Gastroesophageal sphincter (tissue), 4 donors: ENCODE measurements around the gene TIMP4. TPM values are rescaled to one million over a fixed set of nuclear protein-coding genes. Genes with fewer than 3 reads are reported as not detected.

Source experiments
- ATAC-seq: fragments of 150-250 bp; one replicate; pipeline ENCODE4 v1.9.1; 2016; ENCODE audit warnings: mild to moderate bottlenecking, moderate library complexity
- H3K27ac ChIP-seq, 4 donors: fragments of 200-600 bp; sonication (generic) in 3 of 4; 1 replicate in 3 of 4; 2 replicates in 1 of 4; pipeline ENCODE4 v1.5.1; 2016 to 2019
- H3K27me3 ChIP-seq: fragments of 200-600 bp; sonication (generic); one replicate; pipeline ENCODE4 v1.5.1; 2019
- H3K36me3 ChIP-seq, 2 donors: fragments of 200-600 bp; sonication (generic); one replicate each; pipeline ENCODE4 v1.5.1; 2019; ENCODE audit warnings: control low read depth in 1 of 2
- H3K4me1 ChIP-seq, 3 donors: fragments of 200-600 bp; sonication (generic); 1 replicate in 2 of 3; 2 replicates in 1 of 3; pipeline ENCODE4 v1.5.1; 2016 to 2019; ENCODE audit warnings: control low read depth in 2 of 3
- H3K4me3 ChIP-seq, 2 donors: fragments of 200-600 bp; sonication (generic); one replicate each; pipeline ENCODE4 v1.5.1; 2019; ENCODE audit warnings: mild to moderate bottlenecking in 1 of 2, moderate library complexity in 1 of 2
- H3K9me3 ChIP-seq, 3 donors: fragments of 200-600 bp; sonication (generic); one replicate each; pipeline ENCODE4 v1.5.1; 2017 to 2019; ENCODE audit warnings: control low read depth in 2 of 3
- EP300 ChIP-seq: sonication (generic); formaldehyde crosslinking; IDR thresholded peaks from one replicate; pipeline ENCODE4 v1.6.1; 2017; ENCODE audit warnings: antibody characterized with exemption, mild to moderate bottlenecking
- POLR2A ChIP-seq, 2 donors: fragments of 450-650 bp; IDR thresholded peaks; one replicate each; pipeline ENCODE4 v1.6.1; 2017; ENCODE audit warnings: antibody characterized with exemption in 2 of 2, mild to moderate bottlenecking in 2 of 2, moderate library complexity in 1 of 2
- POLR2AphosphoS5 ChIP-seq: sonication (generic); formaldehyde crosslinking; IDR thresholded peaks from one replicate; pipeline ENCODE4 v1.6.1; 2017; ENCODE audit warnings: antibody characterized with exemption
- WGBS, 2 donors: methylation state at CpG; one replicate each; pipeline ENCODE4 v1.1.5; 2018; ENCODE audit warnings: low coverage in 1 of 2; 5-methylcytosine and 5-hydroxymethylcytosine counted together
- total RNA-seq, 4 donors: library from RNA; depleted of rRNA; stranded (reverse); fragments of >200 nt; gene quantifications; one replicate each; pipeline ENCODE4 v1.1.0, GENCODE V29; 2016
- TF ChIP-seq, protein P1 (sequence below), 4 experiments: fragments of 200-600 bp in 2 of 4; fragments of 450-650 bp in 2 of 4; sonication (generic) in 1 of 4; IDR thresholded peaks; one replicate each; pipeline ENCODE4 v1.5.1; 2017 to 2019; ENCODE audit warnings: antibody characterized with exemption in 4 of 4, mild to moderate bottlenecking in 2 of 4, moderate library complexity in 2 of 4

The TIMP4 gene
- total RNA-seq, 4 donors from 2014 or later, result 16.5 to 35.1 (median 29.2) TPM

DNA sequence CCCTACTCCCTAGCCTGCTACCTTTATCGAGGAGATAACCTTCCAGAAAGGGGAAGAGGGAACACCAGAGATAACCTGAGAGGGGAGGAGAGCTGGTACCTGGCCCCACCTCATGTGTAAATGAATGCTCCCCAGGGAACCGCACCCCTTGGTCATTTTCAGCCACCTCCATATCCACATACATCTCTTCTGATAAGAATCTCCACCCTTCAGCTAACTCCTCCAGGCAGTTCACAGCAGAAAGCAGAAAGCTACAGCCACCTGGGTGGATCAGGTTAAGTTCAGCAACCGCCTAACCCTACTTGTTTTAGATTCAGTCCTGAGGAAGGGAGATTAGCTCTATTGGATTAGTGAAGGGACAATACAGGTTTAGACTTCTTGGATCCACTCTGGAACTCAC is 38.0 kb upstream of the TIMP4 start:
- TF ChIP-seq POLR2A (IDR thresholded peaks at IDR 0.05) (no peak), POLR2AphosphoS5 (no peak), EP300 (no peak)
- TF ChIP-seq, protein P1, sequence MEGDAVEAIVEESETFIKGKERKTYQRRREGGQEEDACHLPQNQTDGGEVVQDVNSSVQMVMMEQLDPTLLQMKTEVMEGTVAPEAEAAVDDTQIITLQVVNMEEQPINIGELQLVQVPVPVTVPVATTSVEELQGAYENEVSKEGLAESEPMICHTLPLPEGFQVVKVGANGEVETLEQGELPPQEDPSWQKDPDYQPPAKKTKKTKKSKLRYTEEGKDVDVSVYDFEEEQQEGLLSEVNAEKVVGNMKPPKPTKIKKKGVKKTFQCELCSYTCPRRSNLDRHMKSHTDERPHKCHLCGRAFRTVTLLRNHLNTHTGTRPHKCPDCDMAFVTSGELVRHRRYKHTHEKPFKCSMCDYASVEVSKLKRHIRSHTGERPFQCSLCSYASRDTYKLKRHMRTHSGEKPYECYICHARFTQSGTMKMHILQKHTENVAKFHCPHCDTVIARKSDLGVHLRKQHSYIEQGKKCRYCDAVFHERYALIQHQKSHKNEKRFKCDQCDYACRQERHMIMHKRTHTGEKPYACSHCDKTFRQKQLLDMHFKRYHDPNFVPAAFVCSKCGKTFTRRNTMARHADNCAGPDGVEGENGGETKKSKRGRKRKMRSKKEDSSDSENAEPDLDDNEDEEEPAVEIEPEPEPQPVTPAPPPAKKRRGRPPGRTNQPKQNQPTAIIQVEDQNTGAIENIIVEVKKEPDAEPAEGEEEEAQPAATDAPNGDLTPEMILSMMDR (IDR thresholded peaks at IDR 0.05), result no peak
- H3K4me3 ChIP-seq, result no peak overlapping the region
- H3K4me1 ChIP-seq, result peaks cover 6 to 26% (median 6%) of the 10 kb centered on the region in 3 donors
- H3K9me3 ChIP-seq, result no peaks in the 10 kb centered on the region
- H3K27ac ChIP-seq, result no peak overlapping the region
- H3K27me3 ChIP-seq, result no peaks in the 10 kb centered on the region
- ATAC-seq, result no peak
- no peaks in the 10 kb centered on the region for H3K36me3 ChIP-seq
- 100% methylated on average over 2 to 3 of the region's 3 CpGs for WGBS, 2 donors

DNA sequence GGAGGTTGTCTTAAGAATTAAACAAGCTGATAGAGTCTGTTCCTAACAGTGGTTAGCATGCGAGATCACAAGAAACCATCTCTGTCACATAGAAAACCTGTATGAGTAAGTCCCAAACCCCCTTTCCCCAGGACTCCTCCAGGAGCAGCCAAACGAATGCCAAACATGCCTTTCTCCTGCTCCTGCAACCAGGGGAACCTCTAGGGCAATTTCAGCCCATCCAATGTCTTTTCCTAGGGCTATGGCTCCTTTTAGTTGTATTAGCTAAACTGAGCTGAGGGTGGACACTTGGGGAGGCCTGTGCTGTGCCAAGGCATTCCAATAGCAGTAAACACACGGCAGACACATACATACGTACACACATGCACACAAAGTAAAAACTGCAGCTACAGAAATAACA is 36.5 kb upstream of the TIMP4 start:
- TF ChIP-seq POLR2A (IDR thresholded peaks at IDR 0.05) (no peak), POLR2AphosphoS5 (no peak), EP300 (no peak)
- TF ChIP-seq, protein P1 (IDR thresholded peaks at IDR 0.05), result no peak

DNA sequence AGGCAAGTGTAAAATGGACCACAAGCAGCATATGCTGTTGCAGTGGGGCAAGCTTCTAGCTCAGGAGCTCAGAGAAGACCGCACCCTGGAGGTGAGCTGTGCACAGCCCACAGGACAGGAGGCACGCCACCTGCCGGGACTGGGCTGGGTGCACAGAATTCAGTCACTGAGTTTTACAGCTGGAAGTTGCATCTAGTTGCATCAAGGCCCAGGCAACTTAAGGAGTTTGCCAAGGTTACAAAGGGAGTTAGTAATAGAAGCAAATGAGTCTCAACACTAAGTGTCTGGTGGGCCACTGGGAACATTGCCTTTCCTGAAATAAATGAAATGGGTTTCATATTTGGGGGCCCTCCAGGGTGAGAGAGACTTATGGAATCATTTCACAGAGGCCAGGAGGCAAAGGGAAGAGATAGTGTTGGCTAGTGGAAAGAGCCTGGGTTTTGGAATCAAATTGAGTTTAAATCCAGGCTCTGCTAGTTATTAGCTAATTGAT is 36.0 kb upstream of the TIMP4 start:
- Histone ChIP-seq H3K9me3 (no peaks in the 10 kb centered on the region), H3K27ac (peak overlapping the region in 2 of 4 donors; percentile 34 to 44), H3K4me3 (no peak overlapping the region), H3K4me1 (peaks cover 6 to 26% (median 6%) of the 10 kb centered on the region in 3 donors), H3K27me3 (no peaks in the 10 kb centered on the region), H3K36me3 (no peaks in the 10 kb centered on the region)
- no peak for ATAC-seq
- TF ChIP-seq EP300 (no peak), POLR2AphosphoS5 (no peak), POLR2A (IDR thresholded peaks at IDR 0.05) (no peak)
- TF ChIP-seq, protein P1 (IDR thresholded peaks at IDR 0.05), result no peak
- WGBS, 2 donors, result 79 to 100% methylated on average over 1 to 3 of the region's 3 CpGs

More for the DNA sequence above, 36.5 kb upstream of the TIMP4 start:
- WGBS, 2 donors, result 61 to 100% methylated on average over 1 to 4 of the region's 4 CpGs
- Histone ChIP-seq H3K27me3 (no peaks in the 10 kb centered on the region), H3K9me3 (no peaks in the 10 kb centered on the region), H3K4me3 (no peak overlapping the region), H3K36me3 (no peaks in the 10 kb centered on the region), H3K27ac (no peak overlapping the region), H3K4me1 (peaks cover 6 to 26% (median 6%) of the 10 kb centered on the region in 3 donors)
- ATAC-seq, result no peak

DNA sequence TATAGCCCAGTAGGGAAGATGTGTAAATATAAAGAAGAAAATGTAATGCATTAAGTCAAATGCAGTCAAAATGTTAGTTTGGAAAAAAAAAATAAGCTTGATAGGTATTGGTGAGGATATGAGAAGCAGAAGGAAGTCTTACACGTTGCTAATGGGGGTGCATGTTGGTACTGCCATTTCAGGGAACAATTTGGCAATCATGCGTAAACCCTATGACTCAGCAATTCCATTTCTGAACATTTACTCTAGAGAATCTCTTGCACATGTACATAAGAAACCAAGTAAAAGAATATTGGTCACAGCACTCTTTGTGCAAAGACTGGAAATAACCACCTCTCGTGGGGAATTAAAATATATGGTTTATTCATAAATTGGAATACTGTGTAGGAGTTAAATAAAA is 35.5 kb upstream of the TIMP4 start:
- Histone ChIP-seq H3K27me3 (no peaks in the 10 kb centered on the region), H3K4me3 (no peak overlapping the region), H3K36me3 (no peaks in the 10 kb centered on the region), H3K9me3 (no peaks in the 10 kb centered on the region), H3K27ac (peak overlapping the region in 3 of 4 donors; percentile 44 to 50 (median 47)), H3K4me1 (peaks cover 6 to 26% (median 6%) of the 10 kb centered on the region in 3 donors)
- TF ChIP-seq POLR2A (IDR thresholded peaks at IDR 0.05), result no peak
- peak; percentile 87 for TF ChIP-seq POLR2AphosphoS5
- 12 to 18% methylated on average over 3 of the region's 3 CpGs for WGBS, 2 donors
- no peak for ATAC-seq

DNA sequence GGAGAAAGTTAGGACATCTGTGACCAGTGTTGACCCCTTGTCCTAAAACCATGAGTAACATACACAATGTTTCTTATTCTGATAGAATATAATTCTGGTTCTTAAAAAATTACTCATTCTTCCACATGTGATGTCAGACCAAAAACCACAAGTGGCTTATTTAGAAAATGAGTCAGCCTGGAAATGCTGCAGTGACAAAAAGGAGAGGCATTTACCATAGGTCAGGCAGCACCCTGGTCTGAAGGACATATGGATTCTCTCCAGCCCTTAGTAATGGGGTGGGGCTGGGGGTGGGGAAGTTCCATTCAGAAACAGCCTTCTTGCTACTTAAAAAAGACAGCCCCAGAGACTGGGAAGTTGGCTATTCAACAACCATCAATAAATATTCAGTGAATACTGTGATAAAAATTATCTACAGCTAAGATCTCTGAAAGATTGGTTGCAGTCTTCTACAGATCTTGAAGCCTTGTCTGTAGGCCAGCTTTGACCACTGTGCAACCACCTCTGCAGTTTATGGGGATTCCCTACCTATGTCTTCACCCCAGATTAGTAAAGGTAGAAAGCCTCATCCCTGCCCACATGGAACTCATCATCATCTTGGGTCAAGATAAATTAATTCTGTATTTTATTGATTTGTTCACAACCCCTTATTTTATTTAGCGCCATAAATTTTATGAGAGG is 34.9 kb upstream of the TIMP4 start:
- Histone ChIP-seq H3K4me1 (peaks cover 6 to 28% (median 6%) of the 10 kb centered on the region in 3 donors), H3K27ac (peak overlapping the region in 3 of 4 donors; percentile 2 to 50 (median 47)), H3K9me3 (no peaks in the 10 kb centered on the region), H3K27me3 (no peaks in the 10 kb centered on the region), H3K36me3 (no peaks in the 10 kb centered on the region), H3K4me3 (no peak overlapping the region)
- peak; percentile 56 for ATAC-seq
- 93% methylated on average over 1 of the region's 1 CpG; no CpG with 5 or more reads in 1 of the 2 donors for WGBS, 2 donors
- TF ChIP-seq, protein P1 (IDR thresholded peaks at IDR 0.05), result no peak
- peak; percentile 68 for TF ChIP-seq POLR2AphosphoS5
- no peak for TF ChIP-seq POLR2A (IDR thresholded peaks at IDR 0.05)
- no peak for TF ChIP-seq EP300
